BJ (cell line): ENCODE results near the gene ANKRD24. TPM values are rescaled to one million over a fixed set of nuclear protein-coding genes. Genes with fewer than 3 reads are reported as not detected.
"Not testable (repeated sequence)": the region's sequence is repeated elsewhere in the genome, so short reads cannot be mapped to it uniquely, and the experiment has no call there.

ENCODE experiments used
- CTCF ChIA-PET: fragments of 350-600 bp; formaldehyde crosslinking; extraction: SDS; loops from one replicate; lab custom pipeline; 2021; ENCODE audit warnings: antibody characterized with exemption, inconsistent platforms; lab: Yijun Ruan, JAX
- POLR2A ChIA-PET: fragments of 300-600 bp; sonication (Branson Sonifier 250); formaldehyde crosslinking; extraction: SDS; loops from one replicate; lab custom pipeline; 2021; ENCODE audit warnings: antibody characterized with exemption; lab: Charles Lee
- DNase-seq: peaks from one replicate; pipeline ENCODE4 v3.0.0-alpha.2; 2011; ENCODE audit warnings: low read depth
- H3K27me3 ChIP-seq: 2 replicates; pipeline ENCODE4 v1.6.0; 2011; ENCODE audit warnings: low read length; ENCODE audit not compliant: control insufficient read depth, insufficient read depth
- H3K36me3 ChIP-seq: 2 replicates; pipeline ENCODE4 v1.5.1; 2011; ENCODE audit warnings: low read length; ENCODE audit not compliant: control insufficient read depth, insufficient read depth
- H3K4me3 ChIP-seq: 2 replicates; pipeline ENCODE4 v1.5.1; 2011; ENCODE audit warnings: low read depth, mild to moderate bottlenecking, control low read depth, low read length
- polyA plus RNA-seq: library from polyadenylated mRNA; depleted of rRNA; stranded (reverse); fragments of >200 nt; gene quantifications from 2 replicates; pipeline ENCODE4 v1.2.3, GENCODE V29; 2011
- TF ChIP-seq, protein P1 (sequence below): IDR thresholded peaks from 2 replicates; pipeline ENCODE4 v1.5.1; 2011; ENCODE audit warnings: low read depth, mild to moderate bottlenecking, control low read depth, inconsistent platforms, low read length, moderate library complexity; ENCODE audit not compliant: insufficient read depth

Gene ANKRD24
- polyA plus RNA-seq, 1 experiment = 0.22 TPM

DNA sequence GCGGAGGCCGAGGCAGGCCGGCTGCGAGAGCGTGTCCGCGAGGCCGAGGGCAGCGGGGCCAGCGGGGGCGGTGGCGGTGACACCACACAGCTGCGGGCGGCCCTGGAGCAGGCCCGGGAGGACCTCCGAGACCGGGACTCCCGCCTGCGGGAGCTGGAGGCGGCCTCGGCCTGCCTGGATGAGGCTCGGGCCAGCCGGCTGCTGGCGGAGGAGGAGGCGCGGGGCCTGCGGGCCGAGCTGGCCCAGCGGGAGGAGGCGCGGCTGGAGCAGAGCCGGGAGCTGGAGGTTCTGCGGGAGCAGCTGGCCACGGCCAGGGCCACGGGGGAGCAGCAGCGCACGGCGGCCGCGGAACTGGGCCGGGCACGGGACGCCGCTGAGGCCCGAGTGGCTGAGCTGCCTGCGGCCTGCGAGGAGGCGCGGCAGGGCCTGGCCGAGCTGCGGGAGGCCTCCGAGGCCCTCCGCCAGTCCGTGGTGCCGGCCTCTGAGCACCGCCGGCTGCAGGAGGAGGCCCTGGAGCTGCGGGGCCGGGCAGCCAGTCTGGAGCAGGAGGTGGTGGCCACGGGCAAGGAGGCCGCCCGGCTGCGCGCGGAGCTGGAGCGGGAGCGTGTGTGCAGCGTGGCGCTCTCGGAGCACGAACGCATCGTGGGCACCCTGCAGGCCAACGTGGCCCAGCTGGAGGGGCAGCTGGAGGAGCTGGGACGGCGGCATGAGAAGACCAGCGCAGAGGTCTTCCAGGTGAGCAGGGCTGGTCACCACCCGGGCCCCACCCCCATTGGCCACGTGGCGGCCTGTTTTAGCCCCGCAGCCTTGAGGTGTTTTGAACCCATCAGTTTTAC is 35.2 kb downstream of the ANKRD24 start:
- no peaks in the 10 kb centered on the region for H3K36me3 ChIP-seq
- ChIA-PET POLR2A (no interaction called here), CTCF (interaction anchor here (1.4 to 2.1 kb wide), 3 partner anchors 9 to 16 kb away, joined by 3 to 6 read pairs (median 5); no protein-coding TSS in a partner anchor)
- TF ChIP-seq, protein P1, sequence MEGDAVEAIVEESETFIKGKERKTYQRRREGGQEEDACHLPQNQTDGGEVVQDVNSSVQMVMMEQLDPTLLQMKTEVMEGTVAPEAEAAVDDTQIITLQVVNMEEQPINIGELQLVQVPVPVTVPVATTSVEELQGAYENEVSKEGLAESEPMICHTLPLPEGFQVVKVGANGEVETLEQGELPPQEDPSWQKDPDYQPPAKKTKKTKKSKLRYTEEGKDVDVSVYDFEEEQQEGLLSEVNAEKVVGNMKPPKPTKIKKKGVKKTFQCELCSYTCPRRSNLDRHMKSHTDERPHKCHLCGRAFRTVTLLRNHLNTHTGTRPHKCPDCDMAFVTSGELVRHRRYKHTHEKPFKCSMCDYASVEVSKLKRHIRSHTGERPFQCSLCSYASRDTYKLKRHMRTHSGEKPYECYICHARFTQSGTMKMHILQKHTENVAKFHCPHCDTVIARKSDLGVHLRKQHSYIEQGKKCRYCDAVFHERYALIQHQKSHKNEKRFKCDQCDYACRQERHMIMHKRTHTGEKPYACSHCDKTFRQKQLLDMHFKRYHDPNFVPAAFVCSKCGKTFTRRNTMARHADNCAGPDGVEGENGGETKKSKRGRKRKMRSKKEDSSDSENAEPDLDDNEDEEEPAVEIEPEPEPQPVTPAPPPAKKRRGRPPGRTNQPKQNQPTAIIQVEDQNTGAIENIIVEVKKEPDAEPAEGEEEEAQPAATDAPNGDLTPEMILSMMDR = no peak
- no peak for DNase-seq
- no peaks in the 10 kb centered on the region for H3K27me3 ChIP-seq
- H3K4me3 ChIP-seq = no peak overlapping the region

DNA sequence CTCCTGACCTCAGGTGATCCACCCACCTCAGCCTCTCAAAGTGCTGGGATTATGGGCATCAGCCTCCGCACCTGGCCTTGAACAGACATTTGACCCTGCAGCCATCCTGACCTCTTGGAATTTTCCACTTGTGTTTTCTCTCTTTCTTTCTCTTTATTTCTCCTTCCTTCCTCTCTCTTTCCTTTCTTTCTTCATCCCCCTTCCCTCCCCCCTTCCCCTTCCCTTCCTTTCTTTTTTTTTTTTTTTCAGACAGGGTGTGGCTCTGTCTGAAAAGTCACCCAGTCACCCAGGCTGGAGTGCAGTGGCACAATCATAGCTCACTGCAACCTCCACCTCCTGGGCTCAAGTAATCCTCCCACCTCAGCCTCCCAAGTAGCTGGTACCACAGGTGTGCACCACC is 36.0 kb downstream of the ANKRD24 start:
- CTCF ChIA-PET = interaction anchor here (1.4 to 2.1 kb wide), 3 partner anchors 10 to 17 kb away, joined by 3 to 6 read pairs (median 5); no protein-coding TSS in a partner anchor
- H3K4me3 ChIP-seq, DNase-seq, H3K27me3 ChIP-seq, H3K36me3 ChIP-seq: not testable (repeated sequence)
- POLR2A ChIA-PET = interaction anchor here (0.7 kb wide), 1 partner anchor 28 kb away, joined by 16 read pairs; the partner anchor contains the start of gene YJU2

DNA sequence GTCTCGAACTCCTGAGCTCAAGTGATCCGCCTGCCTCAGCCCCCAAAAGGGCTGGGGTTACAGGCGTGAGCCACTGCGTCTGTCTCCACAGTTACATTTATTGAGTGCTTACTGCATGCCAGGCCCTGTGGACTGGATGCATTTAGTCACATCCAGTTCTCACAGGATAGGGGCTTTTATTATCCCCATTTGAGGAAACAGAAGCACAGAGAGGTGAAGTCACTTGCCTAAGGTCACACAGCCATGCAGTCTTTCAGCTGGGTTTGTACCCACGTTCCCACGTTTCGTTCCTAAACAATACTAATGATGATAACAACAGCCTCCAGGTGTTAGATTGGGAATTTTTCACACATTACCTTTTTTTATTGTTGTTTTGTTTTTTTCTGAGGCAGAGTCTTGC is 37.7 kb downstream of the ANKRD24 start:
- Histone ChIP-seq H3K4me3 (no peak overlapping the region), H3K27me3 (no peaks in the 10 kb centered on the region), H3K36me3 (no peaks in the 10 kb centered on the region)
- POLR2A ChIA-PET = no interaction called here
- no peak for DNase-seq
- CTCF ChIA-PET = interaction anchor here (2.1 to 2.4 kb wide), 2 partner anchors 12 to 13 kb away, joined by 7 to 9 read pairs; no protein-coding TSS in a partner anchor
- TF ChIP-seq, protein P1 = no peak

DNA sequence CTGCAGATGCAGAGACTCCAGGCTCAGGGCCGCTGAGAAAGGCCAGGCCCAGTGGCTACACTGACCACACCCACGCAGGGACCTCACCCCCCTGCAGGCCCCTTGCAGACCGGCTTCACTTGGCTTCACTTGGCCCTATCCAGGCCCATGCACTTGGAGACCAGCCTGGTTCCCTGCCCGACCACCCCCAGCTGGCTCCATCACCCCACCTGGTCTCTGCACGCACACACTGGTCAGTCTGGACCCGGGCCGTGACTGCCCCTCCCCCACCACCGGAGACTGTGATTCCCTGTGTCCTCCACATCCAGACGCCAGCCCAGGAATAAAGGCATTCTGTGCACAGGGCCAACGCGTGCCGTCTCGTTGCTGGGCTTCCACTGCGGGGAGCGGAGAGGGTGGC is 42.0 kb downstream of the ANKRD24 start:
- no peak for DNase-seq
- CTCF ChIA-PET = no interaction called here
- peaks cover 4% of the 10 kb centered on the region; the same call in 1 of the 2 replicates for H3K27me3 ChIP-seq
- POLR2A ChIA-PET = no interaction called here
- H3K4me3 ChIP-seq = no peak overlapping the region
- TF ChIP-seq, protein P1 = no peak
- H3K36me3 ChIP-seq = no peaks in the 10 kb centered on the region

DNA sequence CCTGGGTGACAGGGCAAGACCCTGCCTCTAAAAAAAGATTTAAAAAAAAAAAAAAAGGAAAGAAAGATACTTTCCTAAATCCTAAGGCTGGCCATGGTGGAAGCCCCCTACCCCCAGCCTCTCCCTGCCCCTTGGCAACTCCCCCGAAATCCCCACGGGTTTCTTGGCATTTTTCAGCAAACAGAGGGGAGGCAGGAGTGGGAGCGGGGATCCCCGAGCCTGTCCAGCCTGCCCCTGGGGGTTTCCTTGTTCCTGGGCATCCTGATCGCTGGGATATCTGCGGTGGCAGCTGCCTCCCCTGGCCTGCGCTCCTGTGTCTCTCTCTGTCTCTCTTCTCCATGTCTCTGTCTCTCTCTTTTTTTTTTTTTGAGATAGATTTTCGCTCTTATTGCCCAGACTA is 43.4 kb downstream of the ANKRD24 start:
- TF ChIP-seq, protein P1 = no peak
- no peaks in the 10 kb centered on the region for H3K36me3 ChIP-seq
- ChIA-PET CTCF (no interaction called here), POLR2A (no interaction called here)
- no peak for DNase-seq
- no peak overlapping the region for H3K4me3 ChIP-seq
- peaks cover 4% of the 10 kb centered on the region; the same call in 1 of the 2 replicates for H3K27me3 ChIP-seq
